Sigmoid colon (tissue), 3 donors: Measurements from ENCODE around the gene LONRF3.

Source experiments
- POLR2A ChIP-seq, 2 donors: fragments of 450-650 bp; IDR thresholded peaks; one replicate each; pipeline ENCODE4 v1.6.1; 2016; ENCODE audit warnings: antibody characterized with exemption in 2 of 2, mild to moderate bottlenecking in 2 of 2, moderate library complexity in 2 of 2
- TF ChIP-seq, protein P1 (sequence below), 4 experiments: fragments of 450-650 bp in 3 of 4; fragments of 200-600 bp in 1 of 4; IDR thresholded peaks; one replicate each; pipeline ENCODE4 v1.5.1; 2016 to 2019; ENCODE audit warnings: antibody characterized with exemption in 4 of 4, mild to moderate bottlenecking in 3 of 4, moderate library complexity in 2 of 4

DNA sequence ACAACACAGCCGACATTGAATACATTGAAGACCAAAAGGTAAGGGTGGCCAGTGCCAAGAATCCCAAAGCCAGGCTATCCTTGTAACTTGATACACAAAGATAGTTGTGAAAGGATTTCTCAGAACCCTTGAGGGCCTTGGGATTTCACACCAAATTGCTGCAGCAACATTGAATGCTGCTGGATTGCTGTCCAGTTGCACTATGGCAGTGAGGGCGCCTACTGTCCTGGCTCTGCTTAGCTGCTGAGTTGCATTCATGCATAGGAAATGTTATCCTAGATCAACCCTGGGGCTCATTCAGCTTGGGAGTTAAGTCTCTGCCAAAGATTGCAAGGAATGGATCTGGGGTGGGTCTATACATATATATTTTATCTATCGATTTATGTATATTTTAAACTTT, 38.7 kb downstream of the LONRF3 start:
- TF ChIP-seq, protein P1, sequence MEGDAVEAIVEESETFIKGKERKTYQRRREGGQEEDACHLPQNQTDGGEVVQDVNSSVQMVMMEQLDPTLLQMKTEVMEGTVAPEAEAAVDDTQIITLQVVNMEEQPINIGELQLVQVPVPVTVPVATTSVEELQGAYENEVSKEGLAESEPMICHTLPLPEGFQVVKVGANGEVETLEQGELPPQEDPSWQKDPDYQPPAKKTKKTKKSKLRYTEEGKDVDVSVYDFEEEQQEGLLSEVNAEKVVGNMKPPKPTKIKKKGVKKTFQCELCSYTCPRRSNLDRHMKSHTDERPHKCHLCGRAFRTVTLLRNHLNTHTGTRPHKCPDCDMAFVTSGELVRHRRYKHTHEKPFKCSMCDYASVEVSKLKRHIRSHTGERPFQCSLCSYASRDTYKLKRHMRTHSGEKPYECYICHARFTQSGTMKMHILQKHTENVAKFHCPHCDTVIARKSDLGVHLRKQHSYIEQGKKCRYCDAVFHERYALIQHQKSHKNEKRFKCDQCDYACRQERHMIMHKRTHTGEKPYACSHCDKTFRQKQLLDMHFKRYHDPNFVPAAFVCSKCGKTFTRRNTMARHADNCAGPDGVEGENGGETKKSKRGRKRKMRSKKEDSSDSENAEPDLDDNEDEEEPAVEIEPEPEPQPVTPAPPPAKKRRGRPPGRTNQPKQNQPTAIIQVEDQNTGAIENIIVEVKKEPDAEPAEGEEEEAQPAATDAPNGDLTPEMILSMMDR (IDR thresholded peaks at IDR 0.05), result no peak
- no peak for TF ChIP-seq POLR2A (IDR thresholded peaks at IDR 0.05)
